AG04450 (cell line): ENCODE measurements around the gene TNIK. TPM values are rescaled to one million over a fixed set of nuclear protein-coding genes. Genes with fewer than 3 reads are reported as not detected.

ENCODE experiments used
- CTCF ChIA-PET: fragments of 300-600, 350-600 bp; formaldehyde crosslinking; extraction: SDS; loops from one replicate; lab custom pipeline; 2022; ENCODE audit warnings: antibody characterized with exemption, inconsistent platforms; lab: Charles Lee
- POLR2A ChIA-PET: fragments of 350-600 bp; formaldehyde crosslinking; extraction: SDS; loops from one replicate; lab custom pipeline; 2021; ENCODE audit warnings: antibody characterized with exemption, inconsistent platforms; lab: Yijun Ruan, JAX
- DNase-seq: peaks from one replicate; pipeline ENCODE4 v3.0.0-alpha.2; 2011; ENCODE audit warnings: low read depth, low spot score
- H3K27ac ChIP-seq: one replicate; pipeline ENCODE4 v1.5.1; 2012; ENCODE audit warnings: low read depth, low read length, control low read depth
- H3K27me3 ChIP-seq: one replicate; pipeline ENCODE4 v1.6.0; 2012; ENCODE audit warnings: low read length; ENCODE audit not compliant: control insufficient read depth, insufficient read depth
- H3K4me3 ChIP-seq: 2 replicates; pipeline ENCODE4 v1.5.1; 2011; ENCODE audit warnings: mild to moderate bottlenecking, low read depth, low read length, control low read depth
- H3K9me3 ChIP-seq: 2 replicates; pipeline ENCODE4 v1.5.1; 2012; ENCODE audit warnings: low read length; ENCODE audit not compliant: control insufficient read depth, insufficient read depth
- CTCF ChIP-seq: IDR thresholded peaks from 2 replicates; pipeline ENCODE4 v1.5.1; 2011; ENCODE audit warnings: low read depth, low read length, control low read depth, inconsistent platforms
- polyA plus RNA-seq: library from polyadenylated mRNA; depleted of rRNA; stranded (reverse); fragments of >200 nt; gene quantifications from 2 replicates; pipeline ENCODE4 v1.2.3, GENCODE V29; 2011

The TNIK gene
- polyA plus RNA-seq, 1 experiment = 9.0 TPM

DNA sequence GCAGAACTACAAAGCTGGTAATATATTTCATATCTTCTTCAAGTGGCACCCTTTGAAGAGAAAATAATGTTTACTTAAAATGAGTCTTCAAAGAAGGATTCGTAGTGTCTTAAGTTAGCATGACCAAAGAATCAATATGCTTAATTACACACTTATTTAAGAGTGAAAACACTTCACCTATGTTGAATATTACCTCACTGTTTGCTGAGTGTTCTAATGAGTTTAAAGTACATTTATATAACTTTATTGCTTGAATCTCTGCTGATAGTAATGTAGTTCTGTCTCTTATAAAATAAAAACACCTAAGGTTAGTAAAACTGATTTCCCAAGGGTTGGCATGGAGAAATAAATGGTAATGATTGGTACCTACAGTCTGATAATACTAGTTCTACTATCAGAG is 290.3 kb downstream of the TNIK start:
- Histone ChIP-seq H3K9me3 (no peaks in the 10 kb centered on the region), H3K27ac (no peak overlapping the region), H3K27me3 (no peaks in the 10 kb centered on the region), H3K4me3 (no peak overlapping the region)
- POLR2A ChIA-PET = interaction anchor here (0.6 kb wide), 1 partner anchor 18 kb away, joined by 3 read pairs; no protein-coding TSS in a partner anchor
- DNase-seq = no peak
- CTCF ChIA-PET = no interaction called here
- no peak for TF ChIP-seq CTCF

- Histone ChIP-seq H3K27ac (no peak overlapping the region), H3K9me3 (no peaks in the 10 kb centered on the region), H3K4me3 (no peak overlapping the region), H3K27me3 (no peaks in the 10 kb centered on the region)
- no peak for TF ChIP-seq CTCF
- DNase-seq = no peak
- CTCF ChIA-PET = interaction anchor here (1.3 kb wide), 1 partner anchor 13 kb away, joined by 3 read pairs; no protein-coding TSS in a partner anchor
- POLR2A ChIA-PET = interaction anchor here (0.6 kb wide), 1 partner anchor 18 kb away, joined by 3 read pairs; no protein-coding TSS in a partner anchor
These were observed 290.8 kb downstream of the TNIK start for GRCh38 chr3:171169443-171169842.

GRCh38 chr3:171168551-171168950 is 291.7 kb downstream of the TNIK start:
- no peak overlapping the region for H3K4me3 ChIP-seq
- DNase-seq = no peak
- H3K27ac ChIP-seq = no peak overlapping the region
- H3K27me3 ChIP-seq = no peaks in the 10 kb centered on the region
- ChIA-PET CTCF (interaction anchor here (0.9 to 1.4 kb wide), 5 partner anchors 13 to 449 kb away, joined by 3 to 8 read pairs (median 3); no protein-coding TSS in a partner anchor), POLR2A (no interaction called here)
- H3K9me3 ChIP-seq = no peaks in the 10 kb centered on the region
- TF ChIP-seq CTCF = no peak

DNA sequence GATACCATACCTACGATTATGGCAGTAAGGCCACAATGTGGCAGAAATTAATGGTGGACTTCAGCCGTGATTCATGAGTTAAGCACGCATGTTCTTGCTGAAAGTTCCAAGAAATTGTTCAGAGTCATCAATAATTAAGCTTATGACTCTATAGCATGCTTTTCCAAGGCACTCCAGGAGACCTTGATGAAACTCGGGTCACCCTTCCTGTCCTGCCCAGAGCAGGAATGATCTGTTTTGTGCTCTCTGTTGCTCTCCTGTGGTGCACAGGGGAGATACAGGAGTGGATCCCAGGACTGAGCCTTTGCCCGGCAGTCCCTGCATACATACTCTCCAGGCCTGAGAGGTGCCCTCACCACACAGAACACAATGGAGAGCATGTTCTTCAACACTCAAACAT is 292.1 kb downstream of the TNIK start:
- no peak overlapping the region for H3K4me3 ChIP-seq
- peak; percentile 42 for TF ChIP-seq CTCF
- DNase-seq = no peak
- ChIA-PET CTCF (interaction anchor here (0.9 to 1.4 kb wide), 4 partner anchors 14 to 450 kb away, joined by 3 to 8 read pairs (median 4); no protein-coding TSS in a partner anchor), POLR2A (no interaction called here)
- H3K27me3 ChIP-seq = no peaks in the 10 kb centered on the region
- H3K27ac ChIP-seq = no peak overlapping the region
- no peaks in the 10 kb centered on the region for H3K9me3 ChIP-seq

DNA sequence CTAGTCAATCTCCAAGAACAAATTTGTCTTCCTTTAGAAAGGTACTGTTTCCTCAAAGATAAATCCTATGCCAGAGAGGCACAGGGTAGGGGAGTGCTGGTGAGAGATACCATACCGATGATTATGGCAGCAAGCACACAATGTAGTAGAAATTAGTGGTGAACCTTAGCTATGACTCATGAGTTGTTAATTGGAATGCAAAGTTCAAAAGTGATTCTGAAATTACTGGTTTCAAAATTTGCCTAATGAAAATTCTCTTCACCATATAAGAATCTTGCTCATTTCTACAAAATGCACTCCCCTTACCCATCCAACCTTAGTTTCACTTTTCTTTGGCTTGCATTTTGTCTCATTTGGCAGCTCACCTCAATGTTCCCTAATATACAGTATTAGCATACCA is 294.2 kb downstream of the TNIK start:
- CTCF ChIA-PET = no interaction called here
- no peak overlapping the region for H3K4me3 ChIP-seq
- no peak for TF ChIP-seq CTCF
- no peaks in the 10 kb centered on the region for H3K27me3 ChIP-seq
- peaks cover 3% of the 10 kb centered on the region; the same call in 1 of the 2 replicates for H3K9me3 ChIP-seq
- POLR2A ChIA-PET = no interaction called here
- no peak for DNase-seq
- H3K27ac ChIP-seq = no peak overlapping the region
